Chondrocyte (in vitro differentiated cells): ENCODE results near the gene PIK3C2B. TPM values are rescaled to one million over a fixed set of nuclear protein-coding genes. Genes with fewer than 3 reads are reported as not detected.

ENCODE experiments used
- DNase-seq: peaks from one replicate; pipeline ENCODE4 v3.0.0; 2021; ENCODE audit warnings: mixed read lengths, low spot score
- H3K27ac Mint-ChIP-seq: one replicate; pipeline ENCODE4 v1.8.0; 2021; ENCODE audit warnings: mild to moderate bottlenecking, moderate library complexity, mixed read lengths; ENCODE audit not compliant: unreplicated experiment
- H3K27me3 Mint-ChIP-seq: 2 replicates; pipeline ENCODE4 v1.8.0; 2021; ENCODE audit warnings: low read depth, mixed read lengths
- H3K36me3 Mint-ChIP-seq: 2 replicates; pipeline ENCODE4 v1.8.0; 2021; ENCODE audit warnings: low read depth, mixed read lengths
- H3K4me1 Mint-ChIP-seq: 2 replicates; pipeline ENCODE4 v1.8.0; 2021; ENCODE audit warnings: low read depth, mild to moderate bottlenecking, mixed read lengths
- H3K4me3 Mint-ChIP-seq: one replicate; pipeline ENCODE4 v1.8.0; 2021; ENCODE audit warnings: mild to moderate bottlenecking, moderate library complexity, mixed read lengths; ENCODE audit not compliant: unreplicated experiment
- H3K9me3 Mint-ChIP-seq: 2 replicates; pipeline ENCODE4 v1.8.0; 2021; ENCODE audit warnings: low read depth, mixed read lengths
- total RNA-seq: library from RNA; stranded (reverse); gene quantifications from 3 replicates; pipeline ENCODE4 v1.2.1, GENCODE V29; 2021
- TF ChIP-seq, protein P1 (sequence below): fragments of 200-600 bp; sonication (generic); IDR thresholded peaks from 2 replicates; pipeline ENCODE4 v1.5.0; 2021; ENCODE audit warnings: antibody characterized with exemption, mild to moderate bottlenecking, moderate library complexity

The PIK3C2B gene
- total RNA-seq, 1 donor from 2014 or later = 19.5 TPM

DNA sequence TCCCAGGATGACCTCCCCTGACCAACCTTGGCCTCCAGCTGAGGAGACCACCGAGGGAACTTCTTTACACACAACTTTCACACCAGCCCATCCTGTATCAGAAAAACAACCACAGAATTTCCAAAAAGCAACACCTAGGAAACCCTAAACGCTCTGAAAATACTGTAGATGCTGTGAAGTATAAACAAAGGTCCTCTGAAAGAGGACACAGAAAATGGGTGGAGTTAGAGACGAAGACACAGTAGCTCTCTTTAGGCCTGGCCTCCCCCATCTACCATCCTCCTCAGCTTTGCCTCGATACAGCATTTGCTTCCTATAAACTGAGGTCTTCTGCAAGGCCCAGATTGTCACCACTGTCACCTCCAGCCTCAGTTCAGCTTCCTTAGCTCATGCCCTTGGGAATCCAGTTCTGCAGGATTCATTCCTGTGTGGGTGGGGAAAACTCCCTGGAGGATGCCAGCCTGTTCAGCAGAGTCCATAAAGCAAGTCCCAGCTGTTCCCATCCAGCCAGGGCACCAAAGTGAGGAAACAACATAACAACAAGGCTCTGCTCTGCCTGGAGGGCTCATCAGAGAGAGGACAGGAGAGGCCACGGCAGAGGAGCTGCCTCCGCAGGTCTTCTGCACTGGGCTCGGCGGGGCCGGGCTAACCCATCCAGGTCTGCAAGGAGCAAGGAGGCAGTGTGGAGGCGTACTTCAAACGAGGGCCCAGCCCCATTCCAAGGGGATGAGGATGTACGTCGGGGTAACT, 15.0 kb downstream of the PIK3C2B start:
- no peaks in the 10 kb centered on the region for H3K9me3 Mint-ChIP-seq
- H3K4me3 Mint-ChIP-seq = no peak overlapping the region
- no peak overlapping the region for H3K27ac Mint-ChIP-seq
- peaks cover 62% of the 10 kb centered on the region for H3K4me1 Mint-ChIP-seq
- peaks cover 3% of the 10 kb centered on the region for H3K36me3 Mint-ChIP-seq
- DNase-seq = no peak
- TF ChIP-seq, protein P1, sequence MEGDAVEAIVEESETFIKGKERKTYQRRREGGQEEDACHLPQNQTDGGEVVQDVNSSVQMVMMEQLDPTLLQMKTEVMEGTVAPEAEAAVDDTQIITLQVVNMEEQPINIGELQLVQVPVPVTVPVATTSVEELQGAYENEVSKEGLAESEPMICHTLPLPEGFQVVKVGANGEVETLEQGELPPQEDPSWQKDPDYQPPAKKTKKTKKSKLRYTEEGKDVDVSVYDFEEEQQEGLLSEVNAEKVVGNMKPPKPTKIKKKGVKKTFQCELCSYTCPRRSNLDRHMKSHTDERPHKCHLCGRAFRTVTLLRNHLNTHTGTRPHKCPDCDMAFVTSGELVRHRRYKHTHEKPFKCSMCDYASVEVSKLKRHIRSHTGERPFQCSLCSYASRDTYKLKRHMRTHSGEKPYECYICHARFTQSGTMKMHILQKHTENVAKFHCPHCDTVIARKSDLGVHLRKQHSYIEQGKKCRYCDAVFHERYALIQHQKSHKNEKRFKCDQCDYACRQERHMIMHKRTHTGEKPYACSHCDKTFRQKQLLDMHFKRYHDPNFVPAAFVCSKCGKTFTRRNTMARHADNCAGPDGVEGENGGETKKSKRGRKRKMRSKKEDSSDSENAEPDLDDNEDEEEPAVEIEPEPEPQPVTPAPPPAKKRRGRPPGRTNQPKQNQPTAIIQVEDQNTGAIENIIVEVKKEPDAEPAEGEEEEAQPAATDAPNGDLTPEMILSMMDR = no peak
- H3K27me3 Mint-ChIP-seq = no peaks in the 10 kb centered on the region

DNA sequence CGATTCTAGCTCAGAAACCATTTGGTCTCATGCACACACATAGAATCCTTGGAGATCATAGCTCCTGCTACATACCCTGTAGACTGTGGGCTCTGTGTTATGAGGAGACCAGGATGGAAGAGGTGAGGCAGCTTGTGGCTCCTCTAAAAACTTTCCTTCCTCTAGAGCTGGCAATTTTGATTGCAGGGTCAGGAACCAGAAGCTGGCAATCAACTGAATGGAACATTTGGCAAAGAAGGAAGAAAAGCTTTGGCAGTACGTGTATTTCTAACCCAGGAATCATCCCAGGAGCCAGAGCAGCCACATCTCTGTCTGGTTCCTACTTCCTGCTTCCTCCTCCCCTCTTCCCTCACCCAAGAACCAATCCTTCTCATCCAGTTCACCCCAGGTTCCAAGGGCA, 15.7 kb downstream of the PIK3C2B start:
- Mint-ChIP-seq H3K4me3 (no peak overlapping the region), H3K27me3 (no peaks in the 10 kb centered on the region), H3K9me3 (no peaks in the 10 kb centered on the region), H3K4me1 (peaks cover 67% of the 10 kb centered on the region), H3K36me3 (peaks cover 3% of the 10 kb centered on the region), H3K27ac (no peak overlapping the region)
- TF ChIP-seq, protein P1 = no peak
- DNase-seq = no peak

DNA sequence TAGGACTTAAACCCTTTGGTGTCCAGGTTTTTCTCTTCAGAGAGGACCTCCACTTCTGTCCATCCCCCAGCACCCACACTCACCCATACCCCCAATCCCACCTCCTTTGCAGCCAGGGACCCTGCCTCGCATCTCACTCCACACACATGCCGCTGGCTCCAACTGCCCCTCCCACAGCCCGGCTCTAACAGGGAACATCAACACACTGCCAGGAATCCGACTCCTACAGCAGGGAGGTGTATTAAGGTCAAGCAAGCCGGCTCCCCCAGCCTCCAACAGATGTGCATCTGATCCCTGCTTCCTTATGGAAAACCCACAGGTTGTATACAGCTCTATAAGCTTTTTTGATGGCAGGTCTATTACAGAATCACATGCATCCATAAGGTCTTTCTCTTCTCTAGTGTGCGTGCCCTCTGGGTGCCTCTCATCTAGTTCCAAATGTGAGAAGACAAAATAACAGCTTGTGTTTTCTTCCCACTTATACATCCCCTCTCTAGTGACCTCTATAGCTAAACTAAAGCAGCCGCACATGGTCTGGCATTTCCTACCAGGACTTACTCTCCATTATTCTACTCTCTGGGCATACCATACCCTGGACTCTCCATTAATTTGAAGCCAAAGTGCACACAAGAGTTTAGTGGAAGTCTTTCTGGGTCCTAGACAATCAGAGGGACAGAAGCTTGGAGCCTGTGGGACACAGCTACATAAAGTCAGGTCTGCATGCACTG, 16.3 kb downstream of the PIK3C2B start:
- Mint-ChIP-seq H3K4me1 (peaks cover 72% of the 10 kb centered on the region), H3K4me3 (no peak overlapping the region), H3K9me3 (no peaks in the 10 kb centered on the region), H3K36me3 (peaks cover 1% of the 10 kb centered on the region), H3K27ac (no peak overlapping the region), H3K27me3 (no peaks in the 10 kb centered on the region)
- TF ChIP-seq, protein P1 = peak; percentile 17
- DNase-seq = no peak

- Mint-ChIP-seq H3K4me3 (no peak overlapping the region), H3K27ac (peak overlapping the region; percentile 58)
- no peak for DNase-seq
These were observed 17.4 kb downstream of the PIK3C2B start for GRCh38 chr1:204477036-204477740.

More at GRCh38 chr1:204477036-204477740, 17.4 kb downstream of the PIK3C2B start:
- TF ChIP-seq, protein P1 = no peak
- Mint-ChIP-seq H3K27me3 (no peaks in the 10 kb centered on the region), H3K36me3 (no peaks in the 10 kb centered on the region), H3K9me3 (no peaks in the 10 kb centered on the region), H3K4me1 (peaks cover 78% of the 10 kb centered on the region)
